HT1080 (cell line): ENCODE data around the gene RFXANK. TPM values are rescaled to one million over a fixed set of nuclear protein-coding genes. Genes with fewer than 3 reads are reported as not detected.

Experiments used
- DNase-seq: peaks from one replicate; pipeline ENCODE4 v3.0.0-alpha.2; 2015; ENCODE audit warnings: low read depth
- small RNA-seq: library from RNA; depleted of rRNA; stranded (forward); fragments of <200 nt; gene quantifications from one replicate; pipeline ENCODE3, GENCODE V24; 2014
- total RNA-seq: library from RNA; depleted of rRNA; stranded (reverse); fragments of >200 nt; shearing (Covaris generic); gene quantifications from 2 replicates; pipeline ENCODE4 v1.2.3, GENCODE V29; 2014; rRNA removed

The RFXANK gene
- total RNA-seq, 1 experiment from 2014 or later, result 103 TPM

DNA sequence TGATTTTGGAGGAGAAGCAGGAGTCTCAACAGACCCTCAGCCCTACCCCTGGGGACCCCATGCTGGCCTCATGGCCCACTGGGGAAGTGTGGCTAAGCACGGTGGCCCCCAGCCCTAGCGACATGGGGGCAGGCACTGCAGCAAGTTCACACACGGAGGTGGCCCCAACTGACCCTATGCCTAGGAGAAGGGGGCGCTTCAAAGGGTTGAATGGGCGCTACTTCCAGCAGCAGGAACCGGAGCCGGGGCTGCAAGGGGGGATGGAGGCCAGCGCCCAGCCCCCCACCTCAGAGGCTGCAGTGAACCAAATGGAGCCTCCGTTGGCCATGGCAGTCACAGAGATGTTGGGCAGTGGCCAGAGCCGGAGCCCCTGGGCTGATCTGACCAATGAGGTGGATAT, 34.6 kb downstream of the RFXANK start:
- DNase-seq, result no peak

DNA sequence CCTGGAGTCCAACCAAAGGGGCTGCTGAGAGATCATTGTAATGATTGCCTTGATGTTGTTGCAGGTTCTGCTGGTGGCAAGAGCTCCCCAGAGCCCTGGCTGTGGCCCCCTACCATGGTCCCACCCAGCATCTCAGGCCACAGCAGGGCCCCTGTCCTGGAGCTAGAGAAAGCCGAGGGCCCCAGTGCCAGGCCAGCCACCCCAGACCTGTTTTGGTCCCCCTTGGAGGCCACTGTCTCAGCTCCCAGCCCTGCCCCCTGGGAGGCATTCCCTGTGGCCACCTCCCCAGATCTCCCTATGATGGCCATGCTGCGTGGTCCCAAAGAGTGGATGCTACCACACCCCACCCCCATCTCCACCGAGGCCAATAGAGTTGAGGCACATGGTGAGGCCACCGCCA, 35.2 kb downstream of the RFXANK start:
- no peak for DNase-seq

- no peak for DNase-seq
Observed at GRCh38 chr19:19229701-19230100, 37.6 kb downstream of the RFXANK start.

GRCh38 chr19:19230999-19231398, 38.9 kb downstream of the RFXANK start:
- DNase-seq, result no peak

DNA sequence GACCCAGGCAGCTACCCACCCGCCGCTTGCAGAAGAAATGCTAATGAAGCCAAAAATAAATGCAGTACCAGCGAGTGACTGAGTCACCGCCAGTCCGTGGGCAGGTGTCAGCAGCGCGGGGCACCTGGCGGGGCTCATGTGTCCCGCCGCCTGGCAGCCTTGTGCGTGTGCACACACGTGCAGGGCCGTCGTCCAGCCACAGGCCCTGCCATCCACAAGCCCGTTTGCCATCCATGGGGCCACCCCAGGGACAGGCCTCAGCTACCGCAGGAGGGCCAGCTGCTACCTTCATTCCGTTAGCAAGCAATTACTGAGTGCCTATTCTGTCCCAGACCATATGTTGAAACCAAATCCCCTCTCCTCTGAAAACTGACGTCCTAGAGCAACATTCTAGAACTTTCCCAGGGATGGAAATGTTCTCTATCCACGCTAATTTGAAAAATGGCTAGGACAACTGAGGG, 40.2 kb downstream of the RFXANK start:
- no peak for DNase-seq

DNA sequence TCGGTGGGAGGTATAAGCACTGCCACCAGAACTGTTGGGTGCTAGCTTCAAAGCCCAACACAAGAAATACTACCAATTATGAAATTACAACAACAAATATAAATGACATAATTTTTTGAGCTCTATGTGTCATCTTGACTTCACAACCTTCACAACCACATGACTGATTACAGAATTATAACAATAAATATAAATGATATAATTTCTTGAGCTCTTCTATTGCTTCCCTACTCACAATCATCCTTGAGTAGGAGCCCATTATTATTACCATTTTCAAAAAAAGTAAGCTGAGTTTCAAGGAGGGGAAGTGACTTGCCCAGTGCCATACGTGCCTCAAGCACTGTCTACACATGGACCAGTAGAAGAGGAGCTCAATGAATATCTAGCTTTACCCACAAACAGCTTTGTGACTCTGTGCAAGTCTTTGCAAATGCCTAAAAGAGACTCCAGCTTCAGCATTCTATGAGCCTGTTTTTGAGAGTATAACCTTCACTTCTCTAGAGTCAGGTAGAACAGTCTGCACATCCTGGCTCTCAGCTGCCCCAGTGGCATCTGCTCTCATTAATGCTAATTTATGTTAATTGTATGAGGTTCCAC, 42.3 kb downstream of the RFXANK start:
- DNase-seq, result no peak

DNA sequence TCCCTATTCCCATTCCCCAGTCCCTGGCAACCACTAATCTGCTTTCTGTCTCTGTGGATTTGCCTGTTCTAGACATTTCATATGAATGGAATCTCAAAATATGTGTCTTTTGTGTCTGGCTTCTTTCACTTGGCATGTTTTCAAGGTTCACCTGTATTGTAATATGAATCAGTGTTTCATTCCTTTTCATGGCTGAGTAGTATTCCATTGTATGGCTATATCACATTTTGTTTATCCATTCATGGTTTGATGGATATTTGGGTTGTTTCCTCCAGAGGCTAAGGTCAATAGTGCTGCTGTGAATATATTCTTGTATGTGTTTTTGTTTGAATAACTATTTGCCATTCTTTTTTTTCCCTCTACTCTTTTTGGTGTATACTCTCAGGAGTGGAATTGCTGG, 44.1 kb downstream of the RFXANK start:
- no peak for DNase-seq

GRCh38 chr19:19238126-19238894, 46.3 kb downstream of the RFXANK start:
- no peak for DNase-seq

DNA sequence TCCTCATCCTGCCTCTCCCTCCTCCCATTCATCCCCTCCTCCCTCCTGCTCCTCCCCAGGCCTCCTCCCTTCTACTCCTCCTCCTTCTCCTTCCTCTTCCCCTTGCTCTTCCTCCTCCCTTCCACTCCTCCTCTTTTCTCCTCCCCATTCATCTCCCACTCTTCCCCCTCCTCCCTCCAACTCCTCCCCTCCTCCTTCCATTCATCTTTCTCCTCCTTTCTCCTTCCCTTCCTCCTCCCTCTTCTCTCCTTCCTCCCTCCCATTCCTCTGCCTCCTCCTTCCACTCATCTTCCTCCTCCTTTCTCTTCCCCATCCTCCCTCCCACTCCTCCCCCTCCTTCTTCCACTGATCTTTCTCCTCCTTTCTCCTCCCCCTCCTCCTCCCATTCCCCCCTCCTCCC, 47.6 kb downstream of the RFXANK start:
- DNase-seq, result no peak

GRCh38 chr19:19240476-19240875, 48.4 kb downstream of the RFXANK start:
- no peak for DNase-seq

DNA sequence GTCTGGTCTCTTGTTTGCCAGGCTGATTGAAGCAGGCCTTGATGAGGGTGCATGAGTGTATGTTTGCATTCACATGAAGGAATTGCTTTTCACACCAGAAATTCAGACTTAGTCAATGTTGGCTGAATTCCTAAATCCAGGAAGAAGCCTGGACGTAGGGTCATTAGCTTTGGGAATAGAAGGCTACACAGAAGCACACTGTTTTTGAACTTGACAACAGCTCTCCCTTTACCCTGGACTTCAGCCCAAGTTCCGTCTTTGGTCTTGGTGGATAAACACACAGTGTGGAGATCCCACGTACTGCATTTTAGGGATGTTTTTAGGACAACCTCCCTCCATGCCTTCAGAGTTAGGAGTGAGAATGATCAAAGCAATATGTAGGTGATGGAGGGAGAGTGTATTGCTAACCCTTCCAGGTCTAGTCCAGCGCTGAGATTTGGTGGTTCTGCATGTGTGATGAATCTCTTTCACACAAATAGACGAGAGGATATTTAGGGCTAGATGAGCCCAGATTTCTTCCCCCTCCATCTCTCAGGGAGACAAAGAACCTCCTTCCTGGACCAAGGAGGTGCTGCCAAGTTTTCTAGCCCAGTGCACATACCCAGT, 58.2 kb downstream of the RFXANK start:
- no peak for DNase-seq

Small RNAs within 50 kb of the gene (small RNA-seq; reads per million reads assigned to genes)
- not detected for gene RNU6-1028P

Other genes with a start within 250 kb of the RFXANK start
- 39.1 TPM in 2 replicates for gene SUGP2, start 158.7 kb upstream of the RFXANK start, total RNA-seq
- gene ARMC6, start 158.7 kb upstream of the RFXANK start, total RNA-seq, result 126 and 130 TPM in 2 replicates
- gene SLC25A42, start 128.3 kb upstream of the RFXANK start, total RNA-seq, result 0.37 and 0.56 TPM in 2 replicates
- 25.4 and 46.4 TPM in 2 replicates for gene TMEM161A, start 53.8 kb upstream of the RFXANK start, total RNA-seq
- gene MEF2B, start 22.0 kb upstream of the RFXANK start, total RNA-seq, result not detected in 2 replicates
- 34.6 and 44.1 TPM in 2 replicates for gene BORCS8, start 106 bp upstream of the RFXANK start, total RNA-seq
- gene NR2C2AP, start 11.2 kb downstream of the RFXANK start, total RNA-seq, result 25.4 and 27.3 TPM in 2 replicates
- gene NCAN, start 19.7 kb downstream of the RFXANK start, total RNA-seq, result 0.03 TPM in 1 of 2 replicates, not detected in the other
- gene TM6SF2, start 81.0 kb downstream of the RFXANK start, total RNA-seq, result 0.11 TPM in 1 of 2 replicates, not detected in the other
- 49.8 and 55.4 TPM in 2 replicates for gene SUGP1, start 128.3 kb downstream of the RFXANK start, total RNA-seq
- gene MAU2, start 128.6 kb downstream of the RFXANK start, total RNA-seq, result 23.8 and 35.3 TPM in 2 replicates
- 92.7 and 121 TPM in 2 replicates for gene GATAD2A, start 213.4 kb downstream of the RFXANK start, total RNA-seq